OCI-LY7 (cell line): Measurements from ENCODE around the gene ASB7. TPM values are rescaled to one million over a fixed set of nuclear protein-coding genes. Genes with fewer than 3 reads are reported as not detected.

Experiments used
- BruUV-seq: library from RNA; stranded (reverse); fragments of 400-500 nt; replicated peaks from 2 replicates; lab custom pipeline; 2021; lab: Mats Ljungman, UMichigan
- CTCF ChIA-PET: fragments of 300-600 bp; sonication (Branson Sonifier 250); formaldehyde crosslinking; loops from one replicate; lab custom pipeline; 2022; ENCODE audit warnings: antibody characterized with exemption; ENCODE audit not compliant: unreplicated experiment; lab: Charles Lee
- POLR2A ChIA-PET: fragments of 300-600 bp; sonication (Branson Sonifier 250); formaldehyde crosslinking; loops from one replicate; lab custom pipeline; 2022; ENCODE audit warnings: antibody characterized with exemption; lab: Charles Lee
- DNase-seq: peaks from one replicate; pipeline ENCODE4 v3.0.0-alpha.2; 2015; ENCODE audit warnings: low spot score
- H2AFZ ChIP-seq: fragments of 200-600 bp; sonication (generic), shearing (Covaris generic); 2 replicates; pipeline ENCODE4 v1.6.1; 2014; ENCODE audit warnings: mild to moderate bottlenecking, antibody characterized with exemption, low read length, moderate library complexity
- H3K27ac ChIP-seq: fragments of 200-600 bp; sonication (generic); 2 replicates; pipeline ENCODE4 v1.5.1; 2014; ENCODE audit warnings: mixed run types, low read depth, mild to moderate bottlenecking, moderate library complexity, low read length, inconsistent platforms; ENCODE audit not compliant: poor library complexity, severe bottlenecking
- H3K36me3 ChIP-seq: fragments of 200-600 bp; sonication (generic); 2 replicates; pipeline ENCODE4 v1.6.1; 2014; ENCODE audit warnings: mild to moderate bottlenecking, antibody characterized with exemption, low read length, moderate library complexity, mixed read lengths; ENCODE audit not compliant: insufficient read depth
- H3K4me1 ChIP-seq: fragments of 200-600 bp; sonication (generic); 2 replicates; pipeline ENCODE4 v1.5.1; 2014; ENCODE audit warnings: mild to moderate bottlenecking, low read length; ENCODE audit not compliant: insufficient read depth, poor library complexity, severe bottlenecking
- H3K4me2 ChIP-seq: fragments of 200-600 bp; sonication (generic); 2 replicates; pipeline ENCODE4 v1.6.1; 2014; ENCODE audit warnings: mild to moderate bottlenecking, low read length
- H3K4me3 ChIP-seq: fragments of 200-600 bp; sonication (generic); 2 replicates; pipeline ENCODE4 v1.5.1; 2014; ENCODE audit warnings: mild to moderate bottlenecking, low read depth, low read length; ENCODE audit not compliant: poor library complexity, severe bottlenecking
- H3K79me2 ChIP-seq: fragments of 200-600 bp; sonication (generic); 2 replicates; pipeline ENCODE4 v1.6.1; 2016; ENCODE audit warnings: low read depth, mild to moderate bottlenecking, low read length, moderate library complexity, mixed read lengths; ENCODE audit not compliant: insufficient read depth
- H3K9me2 ChIP-seq: fragments of 200-600 bp; sonication (generic); 2 replicates; pipeline ENCODE4 v1.6.1; 2016; ENCODE audit warnings: mild to moderate bottlenecking, low read length, mixed read lengths; ENCODE audit not compliant: insufficient read depth
- H3K9me3 ChIP-seq: fragments of 200-600 bp; sonication (generic); 2 replicates; pipeline ENCODE4 v1.6.1; 2014; ENCODE audit warnings: mild to moderate bottlenecking, mixed run types, low read length, mixed read lengths
- H4K20me1 ChIP-seq: fragments of 200-600 bp; sonication (generic); 2 replicates; pipeline ENCODE4 v1.6.1; 2014; ENCODE audit warnings: mild to moderate bottlenecking, antibody characterized with exemption, low read length, moderate library complexity, mixed read lengths; ENCODE audit not compliant: insufficient read depth
- CTCF ChIP-seq: fragments of 200-600 bp; sonication (generic); conservative IDR thresholded peaks from 2 replicates; pipeline ENCODE4 v1.5.1; 2014; ENCODE audit warnings: mild to moderate bottlenecking, antibody characterized with exemption, low read length, moderate library complexity, mixed read lengths
- EZH2phosphoT487 ChIP-seq: fragments of 200-600 bp; sonication (generic); IDR thresholded peaks from 2 replicates; pipeline ENCODE4 v1.6.1; 2018; ENCODE audit warnings: low read depth, borderline replicate concordance, mild to moderate bottlenecking, mixed run types, antibody characterized with exemption, low read length, moderate library complexity, mixed read lengths
- intact Hi-C: fragments of 100-400 bp; cut with micrococcal nuclease; formaldehyde crosslinking; loops from one replicate; pipeline ENCODE4 v1.10.0; 2022; ENCODE audit not compliant: unreplicated experiment
- total RNA-seq, 2 experiments: library from RNA; depleted of rRNA in 1 of 2; stranded (reverse); fragments of >200 nt in 1 of 2; shearing (Covaris generic) in 1 of 2; gene quantifications; 2 replicates each; pipeline ENCODE4 v1.2.3, GENCODE V29; 2014 to 2022

The ASB7 gene
- total RNA-seq, 2 experiments from 2014 or later: 10.9 to 15.2 TPM

- intact Hi-C loops: no loop called here
- ChIA-PET CTCF (no interaction called here), POLR2A (no interaction called here)
- Histone ChIP-seq H3K27ac (no peak overlapping the region), H3K4me2 (no peak overlapping the region), H4K20me1 (no peaks in the 10 kb centered on the region), H3K36me3 (peaks cover 28% of the 10 kb centered on the region), H3K4me3 (no peak overlapping the region), H2AFZ (no peak overlapping the region), H3K4me1 (no peaks in the 10 kb centered on the region), H3K79me2 (peaks cover 17% of the 10 kb centered on the region), H3K9me3 (peaks cover 27% of the 10 kb centered on the region), H3K9me2 (no peaks in the 10 kb centered on the region)
- BruUV-seq: no TSS peak
- TF ChIP-seq EZH2phosphoT487 (no peak), CTCF (no peak)
- DNase-seq: no peak
Measured at GRCh38 chr15:100592898-100593297, 9.5 kb upstream of the ASB7 start.

GRCh38 chr15:100593431-100593830 is 9.0 kb upstream of the ASB7 start:
- no peak overlapping the region for H3K4me3 ChIP-seq
- H3K9me3 ChIP-seq: peaks cover 22% of the 10 kb centered on the region
- H3K36me3 ChIP-seq: peaks cover 28% of the 10 kb centered on the region
- H3K79me2 ChIP-seq: peaks cover 17% of the 10 kb centered on the region
- TF ChIP-seq CTCF (no peak), EZH2phosphoT487 (no peak)
- intact Hi-C loops: no loop called here
- no TSS peak for BruUV-seq
- H3K27ac ChIP-seq: no peak overlapping the region
- ChIA-PET POLR2A (no interaction called here), CTCF (no interaction called here)
- no peak for DNase-seq
- no peak overlapping the region for H2AFZ ChIP-seq
- no peaks in the 10 kb centered on the region for H3K9me2 ChIP-seq
- no peaks in the 10 kb centered on the region for H4K20me1 ChIP-seq
- no peaks in the 10 kb centered on the region for H3K4me1 ChIP-seq
- no peak overlapping the region for H3K4me2 ChIP-seq

GRCh38 chr15:100595964-100596363 is 6.4 kb upstream of the ASB7 start:
- H3K4me3 ChIP-seq: no peak overlapping the region
- H3K9me2 ChIP-seq: no peaks in the 10 kb centered on the region
- CTCF ChIA-PET: no interaction called here
- TF ChIP-seq EZH2phosphoT487 (no peak), CTCF (no peak)
- no peaks in the 10 kb centered on the region; the same call in 1 of the 2 replicates for H3K9me3 ChIP-seq
- H3K4me1 ChIP-seq: peaks cover 11% of the 10 kb centered on the region
- no peak overlapping the region for H3K4me2 ChIP-seq
- intact Hi-C loops: no loop called here
- H3K79me2 ChIP-seq: peaks cover 28% of the 10 kb centered on the region
- H2AFZ ChIP-seq: no peak overlapping the region
- peaks cover 26% of the 10 kb centered on the region for H3K36me3 ChIP-seq
- POLR2A ChIA-PET: no interaction called here
- no peak overlapping the region for H3K27ac ChIP-seq
- no peak for DNase-seq
- no peaks in the 10 kb centered on the region for H4K20me1 ChIP-seq
- no TSS peak for BruUV-seq
